Testis (tissue), 2 donors: ENCODE measurements around the gene PTGFRN.
"Not testable (repeated sequence)": the region's sequence is repeated elsewhere in the genome, so short reads cannot be mapped to it uniquely, and the experiment has no call there.

ENCODE experiments used
- CTCF ChIP-seq, 3 experiments: fragments of 450-650 bp in 2 of 3; fragments of 200-600 bp in 1 of 3; sonication (generic) in 1 of 3; IDR thresholded peaks; one replicate each; pipeline ENCODE4 v1.5.1; 2016 to 2019; ENCODE audit warnings: antibody characterized with exemption in 3 of 3, mild to moderate bottlenecking in 2 of 3, moderate library complexity in 1 of 3
- POLR2A ChIP-seq: fragments of 450-650 bp; IDR thresholded peaks from one replicate; pipeline ENCODE4 v1.6.1; 2017; ENCODE audit warnings: antibody characterized with exemption, mild to moderate bottlenecking, moderate library complexity

GRCh38 chr1:116939780-116940543 lies 30.2 kb downstream of the PTGFRN start:
- TF ChIP-seq POLR2A; CTCF (IDR thresholded peaks at IDR 0.05): not testable (repeated sequence)
